ENCODE results near the gene IFI27L1. TPM values are rescaled to one million over a fixed set of nuclear protein-coding genes. Genes with fewer than 3 reads are reported as not detected.
A peak's percentile ranks its signal among the peaks of the same experiment; 100 is the strongest.

IFI27L1 gene
- total RNA-seq, 1 experiment from 2014 or later, result 27.6 TPM

GRCh38 chr14:94080621-94081385 is at the start of gene IFI27L1, which contains the start of gene DDX24 (continued):
- TF ChIP-seq HMGXB4 (CRISPR knock-in tag; IDR thresholded peaks at IDR 0.05), result peak; percentile 71
- TF ChIP-seq CTCF (IDR thresholded peaks at IDR 0.05), result no peak
- TF ChIP-seq FOXJ3 (CRISPR knock-in tag; IDR thresholded peaks at IDR 0.05; ENCODE audit: borderline replicate concordance), result no peak
- no peak for TF ChIP-seq FOXK1 (CRISPR knock-in tag; IDR thresholded peaks at IDR 0.05)
- TF ChIP-seq ELF4 (CRISPR knock-in tag; IDR thresholded peaks at IDR 0.05; ENCODE audit: low read depth), result no peak
- TF ChIP-seq PREB (CRISPR knock-in tag; IDR thresholded peaks at IDR 0.05; ENCODE audit: borderline replicate concordance), result 0 out of 2 replicates have a peak, but pooled peaks have one; percentile 23
- peak; percentile 61; the same call in 1 of the 2 replicates for TF ChIP-seq ATF1 (CRISPR knock-in tag; IDR thresholded peaks at IDR 0.05)
- TF ChIP-seq USF2 (CRISPR knock-in tag; IDR thresholded peaks at IDR 0.05), result no peak
- peak; percentile 76; the same call in 1 of the 2 replicates for TF ChIP-seq FOXP1 (CRISPR knock-in tag; IDR thresholded peaks at IDR 0.05; ENCODE audit: borderline replicate concordance)
- TF ChIP-seq AR (CRISPR knock-in tag; IDR thresholded peaks at IDR 0.05), result no peak
- no peak for TF ChIP-seq JAZF1 (CRISPR knock-in tag; IDR thresholded peaks at IDR 0.05)
- no peak for TF ChIP-seq GRHL2 (CRISPR knock-in tag; IDR thresholded peaks at IDR 0.05; ENCODE audit: insufficient replicate concordance, severe bottlenecking)
- peak; percentile 72; the same call in 1 of the 2 replicates for TF ChIP-seq MAX (CRISPR knock-in tag; IDR thresholded peaks at IDR 0.05)
- TF ChIP-seq KAT7 (CRISPR knock-in tag; IDR thresholded peaks at IDR 0.05; ENCODE audit: borderline replicate concordance), result 0 out of 2 replicates have a peak, but pooled peaks have one; percentile 51
- TF ChIP-seq ZMAT4 (CRISPR knock-in tag; IDR thresholded peaks at IDR 0.05), result no peak
- TF ChIP-seq ESRRA (CRISPR knock-in tag; IDR thresholded peaks at IDR 0.05; ENCODE audit: borderline replicate concordance), result no peak
- no peak for TF ChIP-seq ZNF219 (CRISPR knock-in tag; IDR thresholded peaks at IDR 0.05; ENCODE audit: borderline replicate concordance)
- no peak for TF ChIP-seq RORB (CRISPR knock-in tag; IDR thresholded peaks at IDR 0.05)
- TF ChIP-seq ZNF317 (CRISPR knock-in tag; IDR thresholded peaks at IDR 0.05; ENCODE audit: borderline replicate concordance, low read depth), result no peak
- TF ChIP-seq E2F4 (CRISPR knock-in tag; IDR thresholded peaks at IDR 0.05; ENCODE audit: borderline replicate concordance, low read depth), result peak; percentile 62; the same call in 1 of the 2 replicates
- peak; percentile 80 for TF ChIP-seq FOXP4 (CRISPR knock-in tag; IDR thresholded peaks at IDR 0.05)
- TF ChIP-seq ZNF121 (CRISPR knock-in tag; IDR thresholded peaks at IDR 0.05), result 0 out of 2 replicates have a peak, but pooled peaks have one; percentile 2
- TF ChIP-seq ZBTB43 (CRISPR knock-in tag; IDR thresholded peaks at IDR 0.05), result 0 out of 2 replicates have a peak, but pooled peaks have one; percentile 44

Data from WTC11 (cell line).